ENCODE data around the gene LRR1.

Gene LRR1

GRCh38 chr14:49659526-49660455 lies 61.1 kb downstream of the LRR1 start:
- H3K9me3 ChIP-seq (ENCODE audit: control extremely low read depth in 1 of 5, control insufficient read depth in 4 of 5, insufficient read depth in 2 of 5, low read depth in 1 of 5, low read length in 4 of 5), result no peaks in the 10 kb centered on the region
- no peaks in the 10 kb centered on the region for H3K27me3 ChIP-seq (replicated peaks in 2 of 5; ENCODE audit: control insufficient read depth in 4 of 5, insufficient read depth in 5 of 5, low read length in 4 of 5)
- H3K4me3 ChIP-seq (ENCODE audit: control insufficient read depth in 1 of 7, extremely low read depth in 1 of 7, insufficient read depth in 4 of 7, low read depth in 2 of 7, low read length in 6 of 7), result no peak overlapping the region
- H3K4me1 ChIP-seq (ENCODE audit: control extremely low read depth in 1 of 4, control insufficient read depth in 4 of 4, insufficient read depth in 4 of 4, low read length in 3 of 4), result no peaks in the 10 kb centered on the region
- peaks cover 0 to 11% (median 6%) of the 10 kb centered on the region in 4 experiments for H3K36me3 ChIP-seq (ENCODE audit: control insufficient read depth in 4 of 4, insufficient read depth in 4 of 4, low read length in 3 of 4)
- H3K27ac ChIP-seq (ENCODE audit: insufficient read depth in 1 of 2, low read depth in 1 of 2, low read length in 2 of 2, poor library complexity in 1 of 2, severe bottlenecking in 2 of 2), result no peak overlapping the region
- ChIA-PET POLR2A (no interaction called here), CTCF (interaction anchor here (1.1 to 1.2 kb wide), 3 partner anchors 15 to 25 kb away, joined by 5 read pairs; partner anchors contain the start of gene DNAAF2)
- no CpG with 5 or more reads among the region's 2 CpGs for WGBS (ENCODE audit: insufficient coverage)
- no peak for DNase-seq
